H9 (cell line): ENCODE data around the gene BACH2. TPM values are rescaled to one million over a fixed set of nuclear protein-coding genes. Genes with fewer than 3 reads are reported as not detected.

Experiments used
- DNase-seq: peaks from one replicate; pipeline ENCODE4 v3.0.0-alpha.2; 2017
- H2AFZ ChIP-seq: one replicate; pipeline ENCODE4 v1.6.1; 2013; ENCODE audit warnings: mild to moderate bottlenecking, low read length, control low read depth, moderate library complexity
- H2AK5ac ChIP-seq: 2 replicates; pipeline ENCODE4 v1.6.1; 2013; ENCODE audit warnings: low read length, control low read depth, mixed read lengths; ENCODE audit not compliant: insufficient read length
- H2BK120ac ChIP-seq: one replicate; pipeline ENCODE4 v1.6.1; 2013; ENCODE audit warnings: low read depth, mild to moderate bottlenecking, low read length, control low read depth, inconsistent platforms; ENCODE audit not compliant: poor library complexity, severe bottlenecking
- H2BK12ac ChIP-seq: 2 replicates; pipeline ENCODE4 v1.6.1; 2013; ENCODE audit warnings: low read length, control low read depth, mixed read lengths, low read depth; ENCODE audit not compliant: insufficient read length
- H2BK15ac ChIP-seq: 2 replicates; pipeline ENCODE4 v1.6.1; 2013; ENCODE audit warnings: low read depth, low read length, control low read depth
- H2BK20ac ChIP-seq: one replicate; pipeline ENCODE4 v1.6.1; 2013; ENCODE audit warnings: low read depth, mild to moderate bottlenecking, low read length, control low read depth, inconsistent platforms; ENCODE audit not compliant: poor library complexity, severe bottlenecking
- H2BK5ac ChIP-seq: 2 replicates; pipeline ENCODE4 v1.6.1; 2013; ENCODE audit warnings: low read length, control low read depth, mixed read lengths; ENCODE audit not compliant: insufficient read length
- H3K14ac ChIP-seq: 2 replicates; pipeline ENCODE4 v1.6.1; 2013; ENCODE audit warnings: low read length, control low read depth; ENCODE audit not compliant: insufficient read depth
- H3K18ac ChIP-seq: 2 replicates; pipeline ENCODE4 v1.6.1; 2013; ENCODE audit warnings: low read depth, mild to moderate bottlenecking, mixed read lengths, low read length, control low read depth; ENCODE audit not compliant: insufficient read length
- H3K23ac ChIP-seq: 2 replicates; pipeline ENCODE4 v1.6.1; 2013; ENCODE audit warnings: low read length, control low read depth, mixed read lengths, low read depth; ENCODE audit not compliant: insufficient read length
- H3K23me2 ChIP-seq: 2 replicates; pipeline ENCODE4 v1.6.1; 2013; ENCODE audit warnings: low read depth, mild to moderate bottlenecking, mixed read lengths, low read length, control low read depth; ENCODE audit not compliant: insufficient read length, poor library complexity, severe bottlenecking
- H3K27ac ChIP-seq: 2 replicates; pipeline ENCODE4 v1.5.1; 2013; ENCODE audit warnings: low read length, control low read depth, mixed read lengths, low read depth; ENCODE audit not compliant: insufficient read length
- H3K27me3 ChIP-seq: 2 replicates; pipeline ENCODE4 v1.6.1; 2013; ENCODE audit warnings: low read length, control low read depth, inconsistent platforms; ENCODE audit not compliant: insufficient read depth
- H3K4ac ChIP-seq: 2 replicates; pipeline ENCODE4 v1.6.1; 2013; ENCODE audit warnings: low read depth, mild to moderate bottlenecking, control low read depth, inconsistent platforms, low read length, moderate library complexity
- H3K4me1 ChIP-seq: 2 replicates; pipeline ENCODE4 v1.6.1; 2013; ENCODE audit warnings: low read length, control low read depth, inconsistent platforms; ENCODE audit not compliant: insufficient read depth
- H3K4me2 ChIP-seq: 2 replicates; pipeline ENCODE4 v1.6.1; 2013; ENCODE audit warnings: low read length, control low read depth, mixed read lengths; ENCODE audit not compliant: insufficient read length, insufficient read depth
- H3K56ac ChIP-seq: 2 replicates; pipeline ENCODE4 v1.6.1; 2013; ENCODE audit warnings: low read depth, mild to moderate bottlenecking, mixed read lengths, low read length, control low read depth; ENCODE audit not compliant: insufficient read length
- H3K79me1 ChIP-seq: 2 replicates; pipeline ENCODE4 v1.6.1; 2013; ENCODE audit warnings: low read depth, mild to moderate bottlenecking, moderate library complexity, low read length, control low read depth, inconsistent platforms; ENCODE audit not compliant: insufficient read depth, poor library complexity, severe bottlenecking
- H3K79me2 ChIP-seq: 2 replicates; pipeline ENCODE4 v1.6.1; 2013; ENCODE audit warnings: low read length, control low read depth, inconsistent platforms; ENCODE audit not compliant: insufficient read depth
- H3K9ac ChIP-seq: 2 replicates; pipeline ENCODE4 v1.6.1; 2013; ENCODE audit warnings: low read length, control low read depth, mixed read lengths; ENCODE audit not compliant: insufficient read length; ENCODE audit errors: extremely low read depth
- H3K9me3 ChIP-seq: one replicate; pipeline ENCODE4 v1.6.1; 2013; ENCODE audit warnings: low read depth, low read length, inconsistent platforms; ENCODE audit not compliant: control insufficient read depth
- H3T11ph ChIP-seq: one replicate; pipeline ENCODE4 v1.6.1; 2013; ENCODE audit warnings: mild to moderate bottlenecking, low read length, control low read depth, inconsistent platforms
- H4K20me1 ChIP-seq: one replicate; pipeline ENCODE4 v1.6.1; 2013; ENCODE audit not compliant: control insufficient read depth, insufficient read length, insufficient read depth
- H4K5ac ChIP-seq: 2 replicates; pipeline ENCODE4 v1.6.1; 2013; ENCODE audit warnings: low read depth, mild to moderate bottlenecking, mixed read lengths, low read length, control low read depth; ENCODE audit not compliant: insufficient read length
- H4K8ac ChIP-seq: replicated peaks from 2 replicates; pipeline ENCODE4 v1.6.1; 2013; ENCODE audit warnings: low read length, control low read depth, mixed read lengths, low read depth; ENCODE audit not compliant: insufficient read length
- H4K91ac ChIP-seq: 2 replicates; pipeline ENCODE4 v1.6.1; 2013; ENCODE audit warnings: low read depth, mild to moderate bottlenecking, moderate library complexity, mixed read lengths, low read length, control low read depth; ENCODE audit not compliant: insufficient read length
- H3K27ac Mint-ChIP-seq, 3 experiments: 2 replicates in 2 of 3; 3 replicates in 1 of 3; pipeline ENCODE4 v1.8.0; 2020 to 2021; ENCODE audit warnings: mixed read lengths in 3 of 3, mild to moderate bottlenecking in 1 of 3, moderate library complexity in 1 of 3
- H3K27me3 Mint-ChIP-seq: 2 replicates; pipeline ENCODE4 v1.8.0; 2021; ENCODE audit warnings: low read depth, mild to moderate bottlenecking, moderate library complexity, mixed read lengths
- H3K36me3 Mint-ChIP-seq, 3 experiments: 2 replicates in 2 of 3; 3 replicates in 1 of 3; pipeline ENCODE4 v1.8.0; 2020 to 2021; ENCODE audit warnings: low read depth in 3 of 3, mixed read lengths in 3 of 3; ENCODE audit not compliant: insufficient read depth in 1 of 3
- H3K4me1 Mint-ChIP-seq, 2 experiments: 2 replicates each; pipeline ENCODE4 v1.8.0; 2020; ENCODE audit warnings: mixed read lengths in 2 of 2
- H3K4me3 Mint-ChIP-seq, 2 experiments: 2 replicates in 1 of 2; 3 replicates in 1 of 2; pipeline ENCODE4 v1.8.0; 2020 to 2021; ENCODE audit warnings: mild to moderate bottlenecking in 2 of 2, mixed read lengths in 2 of 2, moderate library complexity in 1 of 2
- H3K9me3 Mint-ChIP-seq, 2 experiments: 2 replicates in 1 of 2; 3 replicates in 1 of 2; pipeline ENCODE4 v1.8.0; 2020; ENCODE audit warnings: mild to moderate bottlenecking in 2 of 2, mixed read lengths in 2 of 2, moderate library complexity in 1 of 2
- WGBS: extraction: QIAGEN DNeasy Blood & Tissue Kit; methylation state at CpG from one replicate; pipeline ENCODE4 v1.1.7; 2013; ENCODE audit warnings: missing lambda C conversion rate, low lambda C conversion rate, mixed read lengths; ENCODE audit not compliant: insufficient read length; ENCODE audit errors: extremely low coverage; 5-methylcytosine and 5-hydroxymethylcytosine counted together
- total RNA-seq: library from RNA; stranded (reverse); gene quantifications from 2 replicates; pipeline ENCODE4 v1.2.1, GENCODE V29; 2021
- TF ChIP-seq, protein P1 (sequence below): fragments of 200-600 bp; sonication (generic); conservative IDR thresholded peaks from 3 replicates; pipeline ENCODE4 v1.8.0; 2021; ENCODE audit warnings: antibody characterized with exemption, mild to moderate bottlenecking

The BACH2 gene
- total RNA-seq, 1 experiment from 2014 or later: 2.0 TPM

DNA sequence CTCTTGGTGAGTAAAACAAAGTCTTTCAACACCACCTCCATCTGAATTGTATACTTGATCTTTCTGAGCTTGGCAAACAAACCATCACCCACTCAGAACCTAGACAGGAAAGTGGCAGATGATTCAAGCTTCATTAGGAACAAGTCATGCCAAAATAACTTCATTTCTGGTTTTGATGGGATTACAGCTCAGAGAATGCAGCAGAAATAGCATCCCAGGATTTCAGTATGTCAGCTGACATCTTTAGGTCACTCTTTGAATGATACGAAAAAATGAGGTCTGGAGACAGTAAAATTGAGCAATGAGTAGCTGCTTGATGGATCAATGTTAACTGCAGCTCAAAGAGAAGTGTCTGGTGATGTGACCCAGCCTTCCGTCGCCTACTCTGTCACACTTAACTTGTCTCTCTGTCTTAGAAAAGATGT lies 310.0 kb downstream of the BACH2 start:
- no CpG with 5 or more reads among the region's 3 CpGs for WGBS
- H3K4me1 Mint-ChIP-seq: peaks cover 20 to 29% of the 10 kb centered on the region in 2 experiments

More for the DNA sequence above, 310.0 kb downstream of the BACH2 start:
- Histone ChIP-seq H4K8ac (no peak overlapping the region), H2BK12ac (no peak overlapping the region), H3K4me2 (no peak overlapping the region), H2BK120ac (no peak overlapping the region), H3K79me1 (no peaks in the 10 kb centered on the region), H3K27ac (no peak overlapping the region), H4K20me1 (no peaks in the 10 kb centered on the region), H2BK5ac (no peak overlapping the region), H3K9ac (no peak overlapping the region), H3K23me2 (no peaks in the 10 kb centered on the region), H4K91ac (no peak overlapping the region), H3K9me3 (no peaks in the 10 kb centered on the region), H2BK20ac (no peak overlapping the region), H3K14ac (no peak overlapping the region), H3K4me1 (no peaks in the 10 kb centered on the region), H2AK5ac (no peak overlapping the region), H3K27me3 (no peaks in the 10 kb centered on the region), H3K56ac (no peak overlapping the region), H4K5ac (no peak overlapping the region), H3T11ph (no peak overlapping the region), H3K4ac (no peak overlapping the region), H3K79me2 (no peaks in the 10 kb centered on the region), H3K23ac (no peak overlapping the region), H2BK15ac (no peak overlapping the region), H3K18ac (no peak overlapping the region), H2AFZ (no peak overlapping the region)
- H3K9me3 Mint-ChIP-seq: no peaks in the 10 kb centered on the region
- TF ChIP-seq, protein P1, sequence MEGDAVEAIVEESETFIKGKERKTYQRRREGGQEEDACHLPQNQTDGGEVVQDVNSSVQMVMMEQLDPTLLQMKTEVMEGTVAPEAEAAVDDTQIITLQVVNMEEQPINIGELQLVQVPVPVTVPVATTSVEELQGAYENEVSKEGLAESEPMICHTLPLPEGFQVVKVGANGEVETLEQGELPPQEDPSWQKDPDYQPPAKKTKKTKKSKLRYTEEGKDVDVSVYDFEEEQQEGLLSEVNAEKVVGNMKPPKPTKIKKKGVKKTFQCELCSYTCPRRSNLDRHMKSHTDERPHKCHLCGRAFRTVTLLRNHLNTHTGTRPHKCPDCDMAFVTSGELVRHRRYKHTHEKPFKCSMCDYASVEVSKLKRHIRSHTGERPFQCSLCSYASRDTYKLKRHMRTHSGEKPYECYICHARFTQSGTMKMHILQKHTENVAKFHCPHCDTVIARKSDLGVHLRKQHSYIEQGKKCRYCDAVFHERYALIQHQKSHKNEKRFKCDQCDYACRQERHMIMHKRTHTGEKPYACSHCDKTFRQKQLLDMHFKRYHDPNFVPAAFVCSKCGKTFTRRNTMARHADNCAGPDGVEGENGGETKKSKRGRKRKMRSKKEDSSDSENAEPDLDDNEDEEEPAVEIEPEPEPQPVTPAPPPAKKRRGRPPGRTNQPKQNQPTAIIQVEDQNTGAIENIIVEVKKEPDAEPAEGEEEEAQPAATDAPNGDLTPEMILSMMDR: no peak
- no peak for DNase-seq
- no peak overlapping the region for H3K27ac Mint-ChIP-seq
- no peaks in the 10 kb centered on the region; the same call in 1 of the 2 replicates for H3K27me3 Mint-ChIP-seq
- no peaks in the 10 kb centered on the region for H3K36me3 Mint-ChIP-seq
- no peak overlapping the region for H3K4me3 Mint-ChIP-seq
